Measurements from ENCODE around the gene KIF9. TPM values are rescaled to one million over a fixed set of nuclear protein-coding genes. Genes with fewer than 3 reads are reported as not detected.
"Not testable (repeated sequence)": the region's sequence is repeated elsewhere in the genome, so short reads cannot be mapped to it uniquely, and the experiment has no call there.

Gene KIF9
- total RNA-seq, 1 experiment from 2014 or later = 8.9 TPM

GRCh38 chr3:47260605-47261004 is 22.0 kb downstream of the KIF9 start:
- intact Hi-C loops (cut with micrococcal nuclease; ENCODE audit: unreplicated experiment) = no loop called here
- H3K9me3 ChIP-seq (ENCODE audit: control insufficient read depth, insufficient read depth, low read depth, low read length) = no peaks in the 10 kb centered on the region
- BruUV-seq (replicated peaks) = no TSS peak
- POLR2A ChIA-PET = no interaction called here
- DNase-seq (ENCODE audit: low read depth, low spot score) (no peak), ATAC-seq (no peak)
- no peak overlapping the region for H3K4me3 ChIP-seq (ENCODE audit: low read depth in 2 of 2, low read length in 2 of 2)
- H3K27ac ChIP-seq (ENCODE audit: low read length) = no peak overlapping the region
- H3K36me3 ChIP-seq (ENCODE audit: control insufficient read depth, insufficient read depth, low read length) = no peaks in the 10 kb centered on the region
- CTCF ChIA-PET = no interaction called here
- H3K27me3 ChIP-seq (ENCODE audit: control insufficient read depth, insufficient read depth, low read length) = no peaks in the 10 kb centered on the region
- H3K4me1 ChIP-seq (ENCODE audit: control insufficient read depth, insufficient read depth, low read length) = no peaks in the 10 kb centered on the region
- no peak for TF ChIP-seq CTCF (IDR thresholded peaks at IDR 0.05)
- TF ChIP-seq REST (IDR thresholded peaks at IDR 0.05; ENCODE audit: insufficient read depth in 1 of 2, low read depth in 2 of 2, low read length in 1 of 2) = no peak
- no peak for TF ChIP-seq SIN3A (IDR thresholded peaks at IDR 0.05; ENCODE audit: borderline replicate concordance, insufficient read depth, low read depth, low read length)
- no peak for TF ChIP-seq POLR2AphosphoS5 (IDR thresholded peaks at IDR 0.05; ENCODE audit: low read depth, low read length)
- TF ChIP-seq TCF7L2 (IDR thresholded peaks at IDR 0.05; ENCODE audit: low read depth, low read length) = no peak
- in situ Hi-C loops (cut with HindIII; ENCODE audit: low pct_unique_long_range_greater_than_20kb, low sequenced_read_pairs) = no loop called here

GRCh38 chr3:47259114-47259513 is 23.5 kb downstream of the KIF9 start:
- Histone ChIP-seq H3K27me3 (ENCODE audit: control insufficient read depth, insufficient read depth, low read length) (no peaks in the 10 kb centered on the region), H3K4me1 (ENCODE audit: control insufficient read depth, insufficient read depth, low read length) (no peaks in the 10 kb centered on the region), H3K9me3 (ENCODE audit: control insufficient read depth, insufficient read depth, low read depth, low read length) (no peaks in the 10 kb centered on the region), H3K27ac (ENCODE audit: low read length) (no peak overlapping the region), H3K4me3 (ENCODE audit: low read depth in 2 of 2, low read length in 2 of 2) (no peak overlapping the region), H3K36me3 (ENCODE audit: control insufficient read depth, insufficient read depth, low read length) (no peaks in the 10 kb centered on the region)
- BruUV-seq (replicated peaks) = no TSS peak
- TF ChIP-seq CTCF (IDR thresholded peaks at IDR 0.05) (no peak), POLR2AphosphoS5 (IDR thresholded peaks at IDR 0.05; ENCODE audit: low read depth, low read length) (no peak), SIN3A (IDR thresholded peaks at IDR 0.05; ENCODE audit: borderline replicate concordance, insufficient read depth, low read depth, low read length) (no peak), TCF7L2 (IDR thresholded peaks at IDR 0.05; ENCODE audit: low read depth, low read length) (no peak), REST (IDR thresholded peaks at IDR 0.05; ENCODE audit: insufficient read depth in 1 of 2, low read depth in 2 of 2, low read length in 1 of 2) (no peak)
- intact Hi-C loops (cut with micrococcal nuclease; ENCODE audit: unreplicated experiment) = no loop called here
- DNase-seq (ENCODE audit: low read depth, low spot score) = no peak
- ChIA-PET CTCF (no interaction called here), POLR2A (no interaction called here)
- in situ Hi-C loops (cut with HindIII; ENCODE audit: low pct_unique_long_range_greater_than_20kb, low sequenced_read_pairs) = no loop called here
- ATAC-seq = no peak

- CTCF ChIA-PET; H3K4me3 ChIP-seq (ENCODE audit: low read depth in 2 of 2, low read length in 2 of 2); POLR2A ChIA-PET; H3K27ac ChIP-seq (ENCODE audit: low read length); H3K9me3 ChIP-seq (ENCODE audit: control insufficient read depth, insufficient read depth, low read depth, low read length); H3K36me3 ChIP-seq (ENCODE audit: control insufficient read depth, insufficient read depth, low read length); ATAC-seq; in situ Hi-C loops (cut with HindIII; ENCODE audit: low pct_unique_long_range_greater_than_20kb, low sequenced_read_pairs); intact Hi-C loops (cut with micrococcal nuclease; ENCODE audit: unreplicated experiment); DNase-seq (ENCODE audit: low read depth, low spot score); H3K4me1 ChIP-seq (ENCODE audit: control insufficient read depth, insufficient read depth, low read length); BruUV-seq (replicated peaks); H3K27me3 ChIP-seq (ENCODE audit: control insufficient read depth, insufficient read depth, low read length): not testable (repeated sequence)
Observed at GRCh38 chr3:47256331-47256730, 26.3 kb downstream of the KIF9 start.
